Right lung (tissue), 5 donors: ENCODE data around the gene TFB2M. TPM values are rescaled to one million over a fixed set of nuclear protein-coding genes. Genes with fewer than 3 reads are reported as not detected.
A peak's percentile ranks its signal among the peaks of the same experiment; 100 is the strongest.
"Not testable (repeated sequence)": the region's sequence is repeated elsewhere in the genome, so short reads cannot be mapped to it uniquely, and the experiment has no call there.

Source experiments
- DNase-seq, 2 donors: peaks; one replicate each; pipeline ENCODE4 v3.0.0-alpha.2; 2013
- polyA plus RNA-seq, 5 donors: library from polyadenylated mRNA; unstranded; fragments of 120-200 nt; gene quantifications; one replicate each; pipeline versions ENCODE4 v1.2.1 to v1.2.3, GENCODE V29; 2013; ENCODE audit warnings: inconsistent platforms in 1 of 5, low replicate concordance in 1 of 5; ENCODE audit not compliant: insufficient read length in 5 of 5, insufficient read depth in 1 of 5

The TFB2M gene
- polyA plus RNA-seq, 5 donors, result 15.6 to 17.3 (median 16.2) TPM

- no peak for DNase-seq
These were observed 17.6 kb upstream of the TFB2M start for GRCh38 chr1:246583448-246584185.

- DNase-seq, result no peak
These were observed 17.0 kb upstream of the TFB2M start for GRCh38 chr1:246583056-246583440.

- DNase-seq, result no peak
These were observed 16.4 kb upstream of the TFB2M start for GRCh38 chr1:246582301-246583055.

- no peak for DNase-seq
These were observed 14.7 kb upstream of the TFB2M start for GRCh38 chr1:246580497-246581370.

- DNase-seq, result no peak
These were observed 13.8 kb upstream of the TFB2M start for GRCh38 chr1:246579818-246580217.

- DNase-seq, result no peak
These were observed 11.7 kb upstream of the TFB2M start for GRCh38 chr1:246577720-246578106.

GRCh38 chr1:246577082-246577719 lies 11.1 kb upstream of the TFB2M start:
- no peak for DNase-seq

- no peak for DNase-seq
These were observed 10.6 kb upstream of the TFB2M start for GRCh38 chr1:246576709-246577032.

GRCh38 chr1:246573491-246573890 lies 7.4 kb upstream of the TFB2M start:
- DNase-seq, result no peak

- no peak for DNase-seq
These were observed 6.7 kb upstream of the TFB2M start for GRCh38 chr1:246572785-246573184.

- no peak for DNase-seq
These were observed 5.9 kb upstream of the TFB2M start for GRCh38 chr1:246571953-246572352.

GRCh38 chr1:246571309-246571708 lies 5.2 kb upstream of the TFB2M start:
- not testable (repeated sequence) for DNase-seq

- no peak for DNase-seq
These were observed 3.5 kb upstream of the TFB2M start for GRCh38 chr1:246569248-246570238.

GRCh38 chr1:246567646-246568235 lies 1.7 kb upstream of the TFB2M start:
- DNase-seq, result no peak

GRCh38 chr1:246566813-246567645 lies 968 bp upstream of the TFB2M start:
- peak; percentile 20 to 39 for DNase-seq

GRCh38 chr1:246565751-246566127 lies 322 bp downstream of the TFB2M start:
- DNase-seq, result no peak

- no peak for DNase-seq
These were observed 966 bp downstream of the TFB2M start for GRCh38 chr1:246564839-246565750.

- not testable (repeated sequence) for DNase-seq
These were observed 5.2 kb downstream of the TFB2M start for GRCh38 chr1:246560833-246561232.
